Measurements from ENCODE around the gene BANF2. TPM values are rescaled to one million over a fixed set of nuclear protein-coding genes. Genes with fewer than 3 reads are reported as not detected.

BANF2 gene
- total RNA-seq, 1 donor from 2014 or later, result not detected

DNA sequence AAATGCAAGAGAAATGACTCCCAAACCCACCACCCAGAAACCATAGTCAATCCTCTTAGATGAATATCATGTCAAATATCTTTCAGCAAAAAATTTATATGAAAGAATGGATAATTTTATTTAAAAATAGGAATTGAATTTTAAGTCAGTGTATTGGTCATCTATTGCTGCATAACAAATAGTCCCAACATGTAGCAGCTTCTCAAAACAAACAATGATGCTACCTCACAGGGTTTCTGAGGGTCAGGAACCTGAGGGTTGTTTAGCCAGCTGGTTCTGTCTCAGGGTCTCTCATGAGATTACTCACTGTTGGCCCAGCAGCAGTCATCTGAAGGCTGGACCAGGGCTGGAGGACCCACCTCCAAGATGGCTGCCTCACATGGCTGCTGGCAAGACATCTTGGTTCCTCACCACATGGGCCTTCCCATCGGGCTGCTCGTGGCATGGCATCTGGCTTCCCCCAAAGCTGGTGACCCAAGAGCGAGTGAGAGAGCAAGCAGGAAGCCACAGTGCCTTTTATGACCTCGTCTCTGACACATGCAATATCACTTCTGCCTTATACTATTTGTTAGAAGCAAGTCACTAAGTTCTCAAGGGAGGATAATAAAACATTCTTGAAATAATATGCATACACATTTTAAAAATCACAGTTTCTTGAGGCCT, 36.3 kb downstream of the BANF2 start:
- no peaks in the 10 kb centered on the region for H3K36me3 ChIP-seq
- TF ChIP-seq POLR2AphosphoS5 (IDR thresholded peaks at IDR 0.05; ENCODE audit: insufficient read depth in 1 of 2, low read depth in 1 of 2) (no peak), POLR2A (IDR thresholded peaks at IDR 0.05) (no peak)
- TF ChIP-seq, protein P1, sequence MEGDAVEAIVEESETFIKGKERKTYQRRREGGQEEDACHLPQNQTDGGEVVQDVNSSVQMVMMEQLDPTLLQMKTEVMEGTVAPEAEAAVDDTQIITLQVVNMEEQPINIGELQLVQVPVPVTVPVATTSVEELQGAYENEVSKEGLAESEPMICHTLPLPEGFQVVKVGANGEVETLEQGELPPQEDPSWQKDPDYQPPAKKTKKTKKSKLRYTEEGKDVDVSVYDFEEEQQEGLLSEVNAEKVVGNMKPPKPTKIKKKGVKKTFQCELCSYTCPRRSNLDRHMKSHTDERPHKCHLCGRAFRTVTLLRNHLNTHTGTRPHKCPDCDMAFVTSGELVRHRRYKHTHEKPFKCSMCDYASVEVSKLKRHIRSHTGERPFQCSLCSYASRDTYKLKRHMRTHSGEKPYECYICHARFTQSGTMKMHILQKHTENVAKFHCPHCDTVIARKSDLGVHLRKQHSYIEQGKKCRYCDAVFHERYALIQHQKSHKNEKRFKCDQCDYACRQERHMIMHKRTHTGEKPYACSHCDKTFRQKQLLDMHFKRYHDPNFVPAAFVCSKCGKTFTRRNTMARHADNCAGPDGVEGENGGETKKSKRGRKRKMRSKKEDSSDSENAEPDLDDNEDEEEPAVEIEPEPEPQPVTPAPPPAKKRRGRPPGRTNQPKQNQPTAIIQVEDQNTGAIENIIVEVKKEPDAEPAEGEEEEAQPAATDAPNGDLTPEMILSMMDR (IDR thresholded peaks at IDR 0.05), result no peak
- H3K9me3 ChIP-seq, result no peaks in the 10 kb centered on the region
- no peak overlapping the region for H3K4me3 ChIP-seq
- H3K27ac ChIP-seq, result no peak overlapping the region
- no peak for DNase-seq (ENCODE audit: extremely low spot score in 2 of 2)
- intact Hi-C loops (cut with DNase I), result no loop called here
- H3K27me3 ChIP-seq, result no peaks in the 10 kb centered on the region
- peaks cover 17% of the 10 kb centered on the region for H3K4me1 ChIP-seq

GRCh38 chr20:17738154-17738553, 38.4 kb downstream of the BANF2 start:
- Histone ChIP-seq H3K4me1 (peaks cover 17% of the 10 kb centered on the region), H3K4me3 (no peak overlapping the region), H3K9me3 (no peaks in the 10 kb centered on the region), H3K27ac (no peak overlapping the region), H3K36me3 (no peaks in the 10 kb centered on the region), H3K27me3 (no peaks in the 10 kb centered on the region)
- intact Hi-C loops (cut with DNase I), result no loop called here
- no peak for TF ChIP-seq POLR2AphosphoS5 (IDR thresholded peaks at IDR 0.05; ENCODE audit: insufficient read depth in 1 of 2, low read depth in 1 of 2)
- no peak for TF ChIP-seq POLR2A (IDR thresholded peaks at IDR 0.05)
- TF ChIP-seq, protein P1 (IDR thresholded peaks at IDR 0.05), result no peak
- no peak for DNase-seq (ENCODE audit: extremely low spot score in 2 of 2)

DNA sequence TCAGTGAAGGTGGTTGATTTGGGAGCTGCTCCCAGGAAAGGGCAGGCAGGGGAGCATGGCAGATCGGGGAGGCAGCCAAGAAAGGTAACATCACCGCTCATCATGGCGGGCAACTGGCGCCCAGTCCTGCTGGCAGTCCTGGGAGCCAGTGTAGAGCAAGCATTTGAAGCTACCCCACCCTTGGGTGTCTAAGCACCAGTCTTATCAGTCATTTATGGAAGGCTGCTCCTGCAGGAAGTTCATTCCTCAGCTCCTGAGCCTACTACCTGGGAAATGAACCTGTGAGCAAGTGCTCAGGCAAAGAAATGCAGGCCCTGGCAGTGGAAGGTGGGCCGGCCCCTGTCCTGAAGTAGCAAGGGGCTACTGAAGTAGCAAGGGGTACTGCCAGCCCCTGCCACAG, 41.5 kb downstream of the BANF2 start:
- Histone ChIP-seq H3K9me3 (no peaks in the 10 kb centered on the region), H3K36me3 (no peaks in the 10 kb centered on the region), H3K27ac (no peak overlapping the region), H3K4me1 (no peaks in the 10 kb centered on the region), H3K4me3 (no peak overlapping the region), H3K27me3 (no peaks in the 10 kb centered on the region)
- TF ChIP-seq, protein P1 (IDR thresholded peaks at IDR 0.05), result no peak
- TF ChIP-seq POLR2AphosphoS5 (IDR thresholded peaks at IDR 0.05; ENCODE audit: insufficient read depth in 1 of 2, low read depth in 1 of 2), result no peak
- intact Hi-C loops (cut with DNase I), result no loop called here
- DNase-seq (ENCODE audit: extremely low spot score in 2 of 2), result no peak

GRCh38 chr20:17742731-17743130, 43.0 kb downstream of the BANF2 start:
- TF ChIP-seq POLR2AphosphoS5 (IDR thresholded peaks at IDR 0.05; ENCODE audit: insufficient read depth in 1 of 2, low read depth in 1 of 2), result no peak
- TF ChIP-seq, protein P1 (IDR thresholded peaks at IDR 0.05), result no peak
- no peak for TF ChIP-seq POLR2A (IDR thresholded peaks at IDR 0.05)
- H3K36me3 ChIP-seq, result no peaks in the 10 kb centered on the region
- H3K27ac ChIP-seq, result no peak overlapping the region
- H3K4me3 ChIP-seq, result no peak overlapping the region
- DNase-seq (ENCODE audit: extremely low spot score in 2 of 2), result no peak
- H3K27me3 ChIP-seq, result no peaks in the 10 kb centered on the region
- intact Hi-C loops (cut with DNase I), result no loop called here
- no peaks in the 10 kb centered on the region for H3K9me3 ChIP-seq
- H3K4me1 ChIP-seq, result peaks cover 5% of the 10 kb centered on the region

- Histone ChIP-seq H3K4me3 (no peak overlapping the region), H3K27me3 (no peaks in the 10 kb centered on the region), H3K36me3 (no peaks in the 10 kb centered on the region), H3K4me1 (peaks cover 5% of the 10 kb centered on the region), H3K9me3 (no peaks in the 10 kb centered on the region), H3K27ac (no peak overlapping the region)
- intact Hi-C loops (cut with DNase I), result no loop called here
- DNase-seq (ENCODE audit: extremely low spot score in 2 of 2), result no peak
- no peak for TF ChIP-seq POLR2A (IDR thresholded peaks at IDR 0.05)
- no peak for TF ChIP-seq POLR2AphosphoS5 (IDR thresholded peaks at IDR 0.05; ENCODE audit: insufficient read depth in 1 of 2, low read depth in 1 of 2)
- TF ChIP-seq, protein P1 (IDR thresholded peaks at IDR 0.05), result no peak
Observed at GRCh38 chr20:17743677-17744076, 43.9 kb downstream of the BANF2 start.

All from vagina (tissue), 2 donors.